DMS53 treated with DMSO at 0.1 percent for 48 hours (cell line): ENCODE data around the gene PPFIA3.
"Not testable (repeated sequence)": the region's sequence is repeated elsewhere in the genome, so short reads cannot be mapped to it uniquely, and the experiment has no call there.

Experiments
- DNase-seq: peaks from one replicate; lab custom pipeline; 2025; ENCODE audit not compliant: unreplicated experiment; lab: John Stamatoyannopoulos, UW

Gene PPFIA3

GRCh38 chr19:49173198-49173597, 53.9 kb downstream of the PPFIA3 start:
- no peak for DNase-seq

- no peak for DNase-seq
Observed at GRCh38 chr19:49180659-49181058, 61.3 kb downstream of the PPFIA3 start.

GRCh38 chr19:49182010-49182847, 62.9 kb downstream of the PPFIA3 start:
- not testable (repeated sequence) for DNase-seq

- DNase-seq, result no peak
Observed at GRCh38 chr19:49182848-49183375, 63.6 kb downstream of the PPFIA3 start.

- no peak for DNase-seq
Observed at GRCh38 chr19:49186108-49186507, 66.8 kb downstream of the PPFIA3 start.

- no peak for DNase-seq
Observed at GRCh38 chr19:49188626-49189200, 69.4 kb downstream of the PPFIA3 start.

GRCh38 chr19:49189259-49189658, 69.9 kb downstream of the PPFIA3 start:
- no peak for DNase-seq

GRCh38 chr19:49190781-49191180, 71.4 kb downstream of the PPFIA3 start:
- DNase-seq, result no peak

GRCh38 chr19:49193822-49194394, 74.6 kb downstream of the PPFIA3 start:
- DNase-seq, result no peak

- DNase-seq, result no peak
Observed at GRCh38 chr19:49194408-49194807, 75.1 kb downstream of the PPFIA3 start.

- peak; percentile 27 for DNase-seq
Observed at GRCh38 chr19:49196527-49197240, 77.3 kb downstream of the PPFIA3 start.

- DNase-seq, result no peak
Observed at GRCh38 chr19:49200238-49200862, 81.0 kb downstream of the PPFIA3 start.
